Thyroid gland (tissue), 4 donors: ENCODE data around the gene DDX19B.

Experiments used
- CTCF ChIP-seq, 6 experiments: fragments of 200-600 bp in 3 of 6; fragments of 450-650 bp in 3 of 6; sonication (generic) in 3 of 6; IDR thresholded peaks; one replicate each; pipeline ENCODE4 v1.5.1; 2016 to 2019; ENCODE audit warnings: antibody characterized with exemption in 6 of 6, mild to moderate bottlenecking in 2 of 6, inconsistent platforms in 1 of 6, moderate library complexity in 1 of 6
- POLR2A ChIP-seq, 2 donors: fragments of 450-650 bp; IDR thresholded peaks; one replicate each; pipeline ENCODE4 v1.6.1; 2017; ENCODE audit warnings: antibody characterized with exemption in 2 of 2, mild to moderate bottlenecking in 2 of 2, moderate library complexity in 1 of 2

- TF ChIP-seq CTCF (IDR thresholded peaks at IDR 0.05) (no peak), POLR2A (IDR thresholded peaks at IDR 0.05) (no peak)
Measured at GRCh38 chr16:70324998-70325747, 26.2 kb downstream of the DDX19B start.
